A549 treated with Hydrocortisone at 1 μM for 4 hours (cell line): ENCODE data around the gene ITIH4. TPM values are rescaled to one million over a fixed set of nuclear protein-coding genes. Genes with fewer than 3 reads are reported as not detected.

Experiments used
- total RNA-seq: library from RNA; stranded (reverse); fragments of 200-300 nt; extraction: Qiagen RNA extraction; gene quantifications from 5 replicates; pipeline ENCODE4 v1.2.3, GENCODE V29; 2022

Gene ITIH4
- 0.44 to 1.5 TPM (median 1.1 TPM) in 5 replicates for total RNA-seq

DNA sequence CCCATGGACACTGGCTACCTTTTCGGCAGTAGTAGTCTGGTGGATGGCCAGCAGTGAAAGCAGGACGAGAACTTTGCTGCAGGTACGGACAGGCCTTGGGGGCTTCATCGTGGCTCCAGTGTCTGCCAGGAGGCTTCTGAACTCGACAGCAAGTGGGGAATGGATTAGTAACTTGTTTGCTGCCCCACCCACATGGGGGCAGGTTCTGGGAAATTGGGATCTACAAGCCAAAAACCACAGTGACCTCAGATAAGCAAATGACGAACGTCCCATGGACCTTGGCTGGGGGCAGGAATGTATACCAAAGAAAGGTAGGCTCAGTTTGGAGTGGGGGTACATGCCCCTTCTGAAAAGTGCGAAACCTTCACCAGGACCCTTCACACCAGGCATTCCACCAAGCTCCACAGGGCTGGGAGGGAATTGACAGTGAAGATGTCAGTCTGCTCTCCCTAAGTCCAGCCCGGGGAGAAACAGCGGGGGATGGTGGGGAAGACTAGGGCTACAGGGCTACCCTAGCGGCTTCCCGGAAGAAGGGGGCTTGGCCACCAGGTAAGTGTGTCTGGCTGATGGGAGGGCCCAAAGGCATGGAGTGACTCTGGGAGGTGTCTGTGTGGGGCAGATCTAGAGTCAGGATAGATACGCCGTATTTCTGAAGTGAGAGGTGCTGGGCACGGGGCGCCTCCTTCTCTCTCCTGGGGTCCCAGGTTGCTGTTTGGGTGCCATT is at the start of gene ITIH4:
Gene ITIH4, minus strand, starts transcription at position 138 of the 724 bp plus-strand sequence. Its CDS starts 30 bp downstream, at position 108.

DNA sequence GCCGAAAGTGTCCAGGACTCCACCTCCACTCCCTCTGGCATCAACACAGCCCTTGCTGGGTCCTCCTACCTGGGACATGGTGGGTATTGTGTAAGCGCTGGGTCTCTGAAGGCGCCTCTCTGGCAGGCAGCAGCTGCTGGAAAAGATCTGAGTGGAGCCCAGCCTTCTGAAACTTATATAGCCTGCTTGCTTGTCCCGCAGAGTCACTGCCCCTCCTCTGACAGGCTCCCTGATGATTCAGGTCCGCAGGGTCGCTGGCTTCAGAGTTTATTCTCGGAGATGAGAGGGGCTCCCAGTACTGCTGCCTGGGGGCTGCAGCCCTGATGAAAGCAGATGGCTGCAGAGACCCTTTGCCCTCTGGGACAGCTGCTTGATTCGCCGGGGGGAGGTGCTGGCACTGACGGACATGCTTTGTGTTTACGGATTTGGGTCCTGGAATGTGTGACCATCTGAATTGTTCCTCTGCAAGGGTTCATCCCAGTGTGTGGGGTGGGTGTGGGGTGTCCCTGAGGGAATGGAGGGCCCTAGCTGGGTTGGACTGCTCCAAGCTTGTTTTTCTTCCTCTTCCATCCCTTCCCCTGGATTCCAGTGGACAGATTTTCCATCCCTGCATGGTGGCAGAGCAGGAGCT is 4.5 kb upstream of the ITIH4 start, which contains the start of gene MUSTN1:
Gene MUSTN1, minus strand, starts transcription at position 149 of the 631 bp plus-strand sequence. Its CDS starts 71 bp downstream, at position 78.

DNA sequence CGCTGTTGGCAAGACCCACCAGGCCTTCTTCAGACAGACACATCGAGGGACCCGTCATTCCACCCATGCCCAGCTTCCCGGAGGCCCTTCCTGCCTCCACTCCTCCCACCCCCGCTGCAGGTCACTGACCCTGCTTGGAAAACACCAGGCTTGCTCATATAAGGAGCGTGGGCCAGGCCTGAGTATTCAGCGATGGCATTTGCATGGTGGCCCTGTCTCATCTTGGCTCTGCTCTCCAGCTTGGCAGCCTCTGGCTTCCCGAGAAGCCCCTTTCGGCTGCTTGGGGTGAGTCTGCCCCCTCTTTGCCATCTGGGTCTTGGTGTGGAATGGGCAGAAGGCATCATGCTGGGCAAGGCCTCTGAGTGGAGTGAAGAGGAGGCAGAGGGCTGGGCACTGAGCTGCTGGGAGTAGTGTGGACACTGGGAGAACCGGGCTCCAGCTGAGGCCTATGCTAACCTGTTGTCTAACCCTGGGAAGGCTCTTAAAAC is 35.8 kb downstream of the ITIH4 start, which contains the start of gene ITIH3:
Gene ITIH3, plus strand, starts transcription at position 185 of the 488 bp plus-strand sequence. Its CDS starts 8 bp downstream, at position 193.

DNA sequence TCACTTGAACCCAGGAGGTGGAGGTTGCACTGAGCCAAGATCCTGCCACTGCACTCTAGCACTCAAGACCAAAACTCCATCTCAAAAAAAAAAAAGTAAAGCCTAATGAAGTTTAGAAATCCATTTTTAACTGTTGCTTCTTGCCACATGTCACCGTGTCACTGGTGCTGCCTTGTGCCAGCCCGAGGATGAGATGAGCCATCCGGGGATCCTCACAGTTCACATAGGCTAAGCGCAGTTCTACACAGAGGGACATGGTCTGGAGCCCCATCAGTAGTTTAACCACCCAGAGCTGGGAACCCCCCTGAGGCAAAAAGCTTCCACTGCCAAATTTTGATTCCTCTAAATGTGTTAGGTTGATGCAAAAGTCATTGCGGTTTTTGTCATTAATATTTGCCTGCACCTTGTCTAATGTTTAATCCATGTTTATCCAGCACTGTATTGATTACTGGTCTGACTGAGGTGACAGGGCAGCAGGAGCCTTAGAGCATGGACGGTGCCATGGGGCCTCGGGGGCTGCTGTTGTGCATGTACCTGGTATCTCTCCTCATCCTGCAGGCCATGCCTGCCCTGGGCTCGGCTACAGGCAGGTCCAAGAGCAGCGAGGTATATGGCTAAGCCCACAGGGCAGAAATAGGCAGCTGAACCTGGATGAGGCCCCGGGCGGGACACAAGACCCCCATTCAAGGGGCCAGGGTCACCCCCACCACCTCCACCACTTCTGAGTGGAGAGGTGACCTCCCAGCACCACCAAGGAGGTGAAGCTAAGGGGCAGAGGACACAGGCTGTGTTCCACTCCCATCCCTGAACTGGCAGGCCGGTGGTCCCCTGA is 53.1 kb downstream of the ITIH4 start, which contains the start of gene ITIH1:
Gene ITIH1, plus strand, starts transcription at position 473 of the 832 bp plus-strand sequence. Its CDS starts 17 bp downstream, at position 490.

DNA sequence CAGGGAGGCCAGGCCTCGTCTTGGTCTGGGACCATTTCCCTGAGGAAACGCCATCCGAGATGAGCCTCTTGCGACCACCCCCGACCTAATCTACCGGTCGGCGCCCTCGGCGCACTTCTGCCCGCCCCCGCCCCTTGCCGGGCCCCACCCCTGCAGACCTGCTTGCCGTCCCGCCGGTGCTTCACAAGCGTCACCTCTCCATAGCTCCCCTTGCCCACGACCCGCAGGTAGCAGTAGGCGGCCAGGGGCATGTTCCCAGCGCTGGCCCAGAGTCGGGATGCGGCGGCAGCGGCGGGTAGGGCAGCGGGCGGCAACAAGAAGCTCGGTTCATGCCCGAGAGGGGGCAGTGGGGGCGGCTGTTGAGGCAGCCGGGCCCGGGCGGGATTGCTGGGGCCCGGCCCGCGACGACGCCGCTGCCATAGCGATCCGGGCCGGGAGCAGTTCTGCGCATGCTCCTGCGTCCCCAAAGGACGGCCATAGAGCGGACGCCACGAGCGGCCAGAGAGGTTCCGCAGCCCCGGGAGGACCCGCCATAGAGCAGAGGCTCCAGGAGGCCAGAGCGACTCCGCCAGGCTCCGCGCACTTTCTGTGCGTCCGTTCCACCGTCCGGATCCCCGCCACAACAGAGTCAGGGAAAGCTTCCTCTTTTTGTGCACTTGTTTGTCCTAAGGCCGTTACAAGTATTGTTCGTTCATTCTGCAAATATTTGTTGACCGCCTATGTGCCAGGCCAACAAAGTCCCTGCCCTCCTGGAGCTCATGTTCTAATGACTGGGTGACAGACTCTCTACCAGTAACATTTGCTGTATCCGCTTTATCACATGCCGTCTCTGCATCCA is 59.8 kb downstream of the ITIH4 start, which contains the start of gene NEK4:
Gene NEK4, minus strand, starts transcription at position 445 of the 838 bp plus-strand sequence. Its CDS starts 194 bp downstream, at position 251.

Other genes with a start within 250 kb of the ITIH4 start
- gene PBRM1, start 144.8 kb downstream of the ITIH4 start, total RNA-seq, result 9.5 to 17.9 TPM (median 15.1 TPM) in 5 replicates
- gene GNL3, start 144.6 kb downstream of the ITIH4 start, total RNA-seq, result 84.4 to 149 TPM (median 91.0 TPM) in 5 replicates
- 35.0 to 41.9 TPM (median 38.7 TPM) in 5 replicates for gene GLT8D1, start 124.9 kb downstream of the ITIH4 start, total RNA-seq
- gene SPCS1, start 124.6 kb downstream of the ITIH4 start, total RNA-seq, result 145 to 168 TPM (median 158 TPM) in 5 replicates
- 10.7 to 15.3 TPM (median 12.7 TPM) in 5 replicates for gene NEK4, start 59.7 kb downstream of the ITIH4 start, total RNA-seq
- gene ITIH1, start 53.1 kb downstream of the ITIH4 start, total RNA-seq, result not detected in 5 replicates
- 0.06 to 0.21 TPM (median 0.18 TPM) in 3 of 5 replicates, not detected in the others for gene ITIH3, start 35.9 kb downstream of the ITIH4 start, total RNA-seq
- 0.20 to 0.32 TPM in 2 of 5 replicates, not detected in the others for gene MUSTN1, start 4.3 kb upstream of the ITIH4 start, total RNA-seq
- gene STIMATE, start 66.9 kb upstream of the ITIH4 start, total RNA-seq, result 7.5 to 9.0 TPM (median 8.5 TPM) in 5 replicates
- gene SFMBT1, start 215.4 kb upstream of the ITIH4 start, total RNA-seq, result 8.1 to 12.3 TPM (median 8.5 TPM) in 5 replicates